HG02943 (cell line): Measurements from ENCODE around the gene CIAO3.
"Not testable (repeated sequence)": the region's sequence is repeated elsewhere in the genome, so short reads cannot be mapped to it uniquely, and the experiment has no call there.

ENCODE experiments used
- ATAC-seq: cut with Tn5 transposase; IDR thresholded peaks from one replicate; pipeline ENCODE4 v1.9.1; 2021; ENCODE audit warnings: mild to moderate bottlenecking, low read depth, moderate library complexity; ENCODE audit not compliant: unreplicated experiment

The CIAO3 gene

DNA sequence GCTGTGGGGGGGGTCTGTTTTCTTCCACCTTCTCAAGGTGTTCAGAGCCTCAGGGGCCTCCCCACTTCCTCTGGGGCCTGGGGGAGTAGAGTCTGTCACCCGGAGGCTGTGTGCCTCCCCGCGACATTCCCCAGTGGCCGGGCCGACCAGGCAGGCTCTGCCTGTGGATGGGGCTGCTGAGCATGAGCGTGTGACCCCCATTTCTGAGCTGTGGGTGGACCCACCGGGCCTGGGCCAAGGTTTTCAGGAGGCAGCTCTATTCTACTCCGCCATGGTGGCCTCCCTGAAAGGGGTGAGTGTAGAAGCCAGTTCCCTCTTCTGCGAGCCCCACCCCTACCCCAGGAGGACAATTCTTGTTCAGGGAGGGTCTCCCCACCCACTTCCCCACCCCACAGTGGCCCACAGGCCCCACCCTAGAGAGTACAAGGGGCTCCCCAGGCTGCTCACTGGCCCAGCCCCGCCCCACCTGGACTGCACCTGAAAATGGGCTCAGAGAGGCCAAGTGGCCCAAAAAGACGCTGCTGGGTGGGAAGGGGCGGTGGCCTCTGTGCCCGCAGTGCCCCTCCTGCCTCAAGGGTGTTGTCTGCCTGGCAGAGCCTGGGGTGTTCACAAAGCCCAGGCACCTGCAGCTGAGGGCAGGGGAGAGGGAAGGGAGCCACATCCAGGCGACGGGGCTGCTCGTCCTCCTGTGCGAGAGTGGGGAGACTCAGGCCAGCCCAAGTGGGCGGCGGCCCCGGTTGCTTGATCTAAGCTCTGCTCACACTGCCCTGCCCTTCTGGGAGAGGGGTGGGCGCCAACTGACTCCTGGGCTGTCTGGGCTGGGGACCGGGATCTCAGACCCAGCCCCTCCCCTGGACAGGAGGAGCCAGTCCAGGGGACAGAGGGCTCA lies 21.1 kb upstream of the CIAO3 start:
- no peak for ATAC-seq

DNA sequence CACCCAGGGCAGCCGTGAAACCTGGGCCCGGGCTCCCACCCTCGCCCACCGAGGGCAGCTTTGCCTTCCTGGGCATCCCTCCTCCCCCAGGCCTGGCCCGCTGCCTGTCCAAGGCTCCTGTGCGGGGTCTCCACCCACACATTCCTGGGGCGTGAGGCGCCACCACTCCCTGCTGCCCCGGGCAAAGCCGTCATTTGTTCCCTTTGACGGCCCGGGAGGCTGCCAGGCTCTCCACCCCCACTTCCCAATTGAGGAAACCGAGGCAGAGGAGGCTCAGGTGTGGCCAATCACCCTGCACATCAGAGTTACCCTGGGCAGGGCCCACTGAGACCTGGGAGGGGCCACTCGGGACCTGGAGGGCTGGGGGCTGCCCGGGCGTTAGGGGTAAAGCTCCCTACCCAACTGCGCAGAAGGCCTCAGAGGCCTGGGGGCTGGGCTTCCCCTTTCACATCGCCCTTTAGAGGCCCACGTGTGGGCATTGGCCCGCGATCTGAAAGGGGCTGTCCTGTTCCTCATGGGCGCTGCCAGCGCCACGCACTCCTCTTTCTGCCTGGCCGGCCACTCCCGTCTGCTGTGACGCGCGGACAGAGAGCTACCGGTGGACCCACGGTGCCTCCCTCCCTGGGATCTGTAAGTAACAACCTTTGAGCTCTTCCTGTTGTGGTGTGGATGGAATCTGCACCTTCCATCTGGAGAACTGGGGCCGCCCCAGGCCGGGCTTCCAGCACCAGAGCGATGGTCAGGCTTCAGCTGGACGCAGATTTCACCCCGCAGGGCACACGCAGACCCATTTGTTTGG lies 19.9 kb upstream of the CIAO3 start, which contains the start of gene MSLN:
MSLN (plus strand) TSS at position 190 of the 799 bp plus-strand sequence. CDS start 1,947 bp downstream, outside the sequence.
- ATAC-seq = no peak

DNA sequence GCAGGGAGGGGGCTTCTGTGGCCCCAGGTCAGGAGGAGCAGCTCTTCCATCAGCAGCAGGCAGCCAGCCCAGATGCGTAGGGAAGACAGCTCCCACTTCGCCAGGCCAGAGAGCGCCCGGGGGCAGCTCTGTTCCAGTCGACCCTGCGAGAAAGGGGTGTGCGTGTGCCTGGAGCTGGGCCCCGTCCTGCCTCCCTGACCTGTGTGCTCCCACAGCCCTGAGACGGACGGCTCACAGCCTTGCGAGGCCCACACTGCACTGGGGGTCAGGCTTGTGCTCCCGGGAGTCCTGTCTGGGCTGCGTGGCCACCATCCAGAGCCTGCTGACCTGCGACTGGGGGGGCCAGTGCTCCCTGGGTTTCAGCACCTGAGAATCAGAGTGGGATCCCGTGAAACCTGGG lies 19.3 kb upstream of the CIAO3 start:
- no peak for ATAC-seq

DNA sequence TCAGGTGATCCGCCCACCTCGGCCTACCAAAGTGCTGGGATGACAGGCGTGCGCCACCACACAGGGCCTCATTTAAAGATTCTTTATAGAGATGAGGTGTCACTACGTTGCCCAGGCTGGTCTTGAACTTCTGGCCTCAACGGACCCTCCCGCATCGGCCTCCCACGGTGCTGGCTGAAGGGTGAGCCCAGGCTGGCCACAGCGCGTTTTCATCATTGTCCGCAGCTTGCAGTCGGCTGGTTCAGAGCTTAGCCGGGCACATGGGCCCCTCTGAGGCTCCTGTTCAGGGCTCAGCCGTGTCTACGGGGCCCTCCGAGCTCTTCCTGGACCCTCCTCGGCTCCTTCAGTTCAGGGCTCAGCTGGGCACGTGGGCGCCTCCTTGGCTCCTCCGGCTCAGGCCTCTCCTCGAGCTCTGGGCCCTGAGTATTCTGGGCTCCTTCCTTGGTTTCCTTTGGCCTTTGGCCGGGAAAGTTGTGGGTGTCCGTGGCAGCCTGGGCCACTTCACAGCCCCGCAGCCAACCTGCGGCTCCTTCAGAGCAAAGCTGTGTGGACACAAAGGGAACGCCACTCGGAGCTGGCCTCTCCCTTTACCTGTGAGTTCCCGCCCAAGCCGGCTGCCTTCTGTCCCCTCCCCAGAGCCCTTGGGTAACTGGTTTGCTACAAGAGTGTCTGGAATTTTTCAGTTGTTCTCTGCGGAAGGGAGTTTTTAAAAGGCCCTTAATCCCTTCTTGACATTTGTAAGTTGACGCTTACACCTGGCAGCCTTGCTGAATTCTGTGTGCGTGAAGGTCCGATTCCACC lies 18.5 kb upstream of the CIAO3 start:
- ATAC-seq = no peak

DNA sequence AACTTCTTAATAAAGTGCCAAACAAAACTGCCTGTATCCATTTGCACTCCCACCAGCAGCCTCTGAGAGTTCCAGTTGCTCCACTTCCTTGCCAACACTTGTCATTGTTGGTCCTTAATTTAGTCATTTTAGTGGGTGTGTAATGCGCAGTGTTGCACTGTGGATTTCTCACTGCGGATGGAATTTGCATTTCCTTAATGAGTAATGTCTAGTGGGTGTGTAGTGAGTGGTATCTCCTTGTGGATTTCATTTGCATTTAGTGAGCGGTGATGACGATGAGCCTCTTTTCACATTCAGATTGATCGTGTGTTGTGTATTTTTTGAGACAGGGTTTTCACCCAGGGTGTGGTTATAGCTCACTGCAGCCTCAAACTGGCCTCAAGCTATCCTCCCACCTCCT lies 15.6 kb upstream of the CIAO3 start:
- ATAC-seq = no peak

DNA sequence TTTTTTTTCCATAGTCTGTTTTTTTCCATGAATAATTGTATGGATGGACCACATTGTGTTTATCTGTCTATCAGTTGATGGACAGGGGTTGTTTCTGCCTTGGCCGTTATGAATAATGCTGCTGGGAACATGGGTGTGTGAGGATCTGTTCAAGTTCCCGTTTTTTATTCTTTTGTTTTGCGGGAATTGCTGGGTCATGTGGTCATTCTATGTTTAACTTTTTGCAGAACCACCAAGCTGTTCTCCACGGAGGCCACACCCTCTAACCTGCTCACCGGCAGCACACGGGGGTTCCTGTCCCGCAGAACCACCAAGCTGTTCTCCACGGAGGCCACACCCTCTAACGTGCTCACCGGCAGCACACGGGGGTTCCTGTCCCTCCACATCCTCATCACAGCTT lies 13.9 kb upstream of the CIAO3 start:
- no peak for ATAC-seq

DNA sequence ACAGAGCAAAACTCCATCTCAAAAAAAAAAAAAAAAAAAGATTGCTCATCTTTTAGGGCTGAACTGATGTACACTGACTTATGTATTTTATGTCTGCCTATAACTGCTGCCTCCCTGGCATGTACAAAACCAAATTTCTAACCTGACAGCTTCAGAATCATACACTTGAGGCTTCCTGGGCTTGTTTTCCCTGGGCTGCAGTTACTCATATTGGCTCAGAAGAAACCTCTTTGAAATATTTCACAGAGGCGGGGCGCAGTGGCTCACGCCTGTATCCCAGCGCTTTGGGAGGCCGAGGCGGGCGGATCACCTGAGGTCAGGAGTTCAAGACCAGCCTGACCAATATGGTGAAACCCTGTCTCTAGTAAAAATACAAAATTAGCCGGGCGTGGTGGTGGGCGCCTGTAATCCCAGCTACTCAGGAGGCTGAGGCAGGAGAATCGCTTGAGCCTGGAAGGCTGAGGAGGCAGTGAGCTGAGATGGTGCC lies 13.4 kb upstream of the CIAO3 start:
- not testable (repeated sequence) for ATAC-seq

DNA sequence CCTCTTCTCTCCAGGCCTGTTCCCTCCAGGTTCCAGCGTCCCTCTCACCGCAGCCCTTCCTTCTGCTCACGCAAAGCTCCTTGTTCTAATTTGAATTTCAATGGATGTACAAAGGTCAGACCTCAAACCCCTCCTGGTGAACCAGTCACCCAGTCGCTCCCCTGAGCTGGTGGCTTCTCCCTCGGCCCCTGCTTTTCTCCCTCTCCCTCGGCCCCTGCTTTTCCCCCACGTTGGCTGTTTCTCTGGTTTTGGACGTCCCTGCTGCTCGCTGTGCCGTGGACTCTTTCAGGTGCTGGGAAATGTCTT lies 11.2 kb upstream of the CIAO3 start:
- no peak for ATAC-seq

DNA sequence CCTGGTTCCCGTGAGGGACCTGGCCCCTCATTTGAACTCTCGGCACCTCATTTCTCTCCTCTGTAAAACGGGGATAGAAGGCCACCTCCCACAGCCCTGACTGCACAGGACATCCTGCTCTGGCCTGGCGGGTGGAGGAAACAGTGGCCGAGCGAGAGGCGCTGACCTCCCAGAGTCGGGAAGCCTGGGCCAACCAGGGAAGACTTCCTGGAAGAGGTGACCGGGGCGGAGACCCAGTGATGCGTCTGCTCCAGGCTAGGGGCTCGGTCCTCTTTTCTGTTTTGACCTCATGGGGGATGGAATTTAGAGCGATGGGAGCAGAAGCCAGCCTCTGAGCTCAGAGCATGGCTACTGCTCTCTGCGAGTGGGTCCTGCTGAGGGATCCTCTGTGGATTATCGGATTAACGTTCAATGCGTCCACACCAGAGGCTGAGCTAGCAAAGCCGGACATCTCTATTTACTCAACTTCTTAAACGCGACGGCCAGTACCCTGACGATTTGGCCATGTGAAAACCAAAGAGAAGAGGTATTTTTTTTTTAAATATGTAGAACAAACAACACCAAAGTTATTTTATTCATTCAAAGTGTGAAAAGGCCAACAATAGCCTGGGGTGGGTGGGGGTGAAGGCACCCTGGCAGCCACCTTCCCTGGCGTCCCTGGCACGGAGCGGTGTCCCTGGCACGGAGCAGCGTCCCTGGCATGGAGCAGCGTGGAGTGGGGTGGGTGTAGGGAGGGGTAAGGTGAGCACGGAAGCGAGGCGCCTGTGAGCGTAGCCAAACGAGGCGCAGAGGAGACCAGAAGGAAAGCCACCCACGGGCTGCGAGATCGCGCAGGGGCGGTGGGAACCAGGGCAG lies 10.6 kb upstream of the CIAO3 start:
- no peak for ATAC-seq

DNA sequence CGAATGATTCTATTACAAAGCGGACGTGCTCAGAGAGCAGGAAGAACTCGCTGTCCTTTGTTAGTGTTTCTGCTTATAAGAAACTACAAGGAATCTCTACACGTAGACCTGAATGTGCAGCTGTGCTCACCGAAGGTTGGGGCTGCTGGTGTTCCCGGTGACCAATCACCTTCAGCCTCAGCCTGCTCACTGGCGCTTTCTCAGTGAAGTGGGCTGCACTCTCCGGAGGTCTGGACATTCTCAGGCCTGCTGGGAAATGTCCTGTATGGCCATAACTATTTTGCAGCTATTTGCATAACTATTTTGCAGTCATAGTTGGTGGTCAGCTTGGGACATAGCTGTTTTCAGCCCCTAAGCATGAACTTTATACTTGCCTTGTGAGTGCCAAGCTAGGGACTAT lies 9.7 kb upstream of the CIAO3 start:
- no peak for ATAC-seq

DNA sequence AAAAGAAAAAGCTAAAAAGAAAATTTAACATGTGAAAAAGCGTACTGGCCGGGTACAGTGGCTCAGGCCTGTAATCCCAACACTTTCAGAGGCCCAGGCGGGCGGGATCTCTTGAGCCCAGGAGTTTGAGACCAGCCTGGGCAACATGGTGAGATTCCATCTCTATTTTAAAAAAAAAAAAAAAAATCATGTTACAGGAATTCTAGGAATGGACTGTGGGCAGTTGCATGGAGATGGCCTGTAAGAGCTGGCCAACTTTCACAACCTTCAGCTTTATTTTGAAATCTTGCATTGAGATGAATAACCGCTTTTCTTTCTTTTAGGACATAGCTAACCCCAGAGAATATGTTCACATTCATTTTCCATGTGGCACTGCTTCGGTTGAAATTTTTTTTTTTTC lies 8.2 kb upstream of the CIAO3 start:
- no peak for ATAC-seq

DNA sequence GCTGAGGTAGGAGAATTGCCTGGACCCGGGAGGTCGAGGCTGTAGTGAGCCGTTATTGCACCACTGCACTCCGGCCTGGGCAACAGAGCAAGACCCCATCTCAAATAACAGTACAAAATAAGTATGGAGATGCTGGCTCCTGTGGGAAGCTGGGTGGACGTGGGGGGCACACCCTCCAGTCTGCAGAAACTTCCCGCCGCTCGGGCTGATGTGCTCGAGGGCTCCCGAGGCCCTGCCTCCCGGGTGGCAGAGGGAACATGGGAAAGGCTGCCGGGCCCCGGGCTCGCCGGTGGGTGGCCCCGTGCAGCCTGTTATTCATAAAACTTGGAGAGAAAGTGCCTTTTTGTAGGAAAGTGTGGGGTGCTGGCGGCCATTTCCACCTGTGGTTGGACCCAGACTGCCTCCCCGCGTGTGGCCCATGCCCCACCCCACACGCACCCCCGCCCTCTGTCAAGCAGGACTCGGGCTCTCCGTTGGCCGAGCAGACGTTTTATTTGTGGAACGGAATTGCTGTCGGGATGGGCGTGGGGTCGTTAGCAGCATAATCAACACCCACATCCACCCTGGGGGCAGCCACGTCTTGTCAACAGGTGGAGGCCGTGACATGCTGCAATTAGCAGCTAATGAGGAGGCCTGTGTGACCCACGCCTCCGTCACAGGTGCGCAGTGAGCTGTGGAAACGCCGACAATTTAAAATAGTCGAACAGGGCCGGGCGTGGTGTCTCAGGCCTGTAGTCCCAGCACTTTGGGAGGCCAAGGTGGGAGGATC lies 7.4 kb upstream of the CIAO3 start:
- no peak for ATAC-seq

DNA sequence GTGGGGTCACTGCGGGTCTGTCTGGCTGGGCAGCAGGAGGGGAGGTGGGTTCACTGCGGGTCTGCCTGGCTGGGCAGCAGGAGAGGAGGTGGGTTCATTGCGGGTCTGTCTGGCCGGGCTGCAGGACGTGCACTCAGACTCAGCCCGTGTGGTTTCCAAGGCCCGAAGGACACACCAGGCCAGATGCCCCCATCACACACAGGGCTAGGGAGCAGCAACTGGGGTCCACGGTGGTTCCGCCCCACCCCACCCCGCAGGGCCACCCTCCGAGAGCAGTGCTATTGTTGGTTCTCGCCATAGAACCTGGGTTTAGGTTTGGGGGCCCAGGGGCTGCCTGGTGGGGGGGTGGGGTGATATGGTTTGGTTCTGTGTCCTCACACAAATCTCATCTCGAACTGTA lies 5.8 kb upstream of the CIAO3 start:
- ATAC-seq = no peak

DNA sequence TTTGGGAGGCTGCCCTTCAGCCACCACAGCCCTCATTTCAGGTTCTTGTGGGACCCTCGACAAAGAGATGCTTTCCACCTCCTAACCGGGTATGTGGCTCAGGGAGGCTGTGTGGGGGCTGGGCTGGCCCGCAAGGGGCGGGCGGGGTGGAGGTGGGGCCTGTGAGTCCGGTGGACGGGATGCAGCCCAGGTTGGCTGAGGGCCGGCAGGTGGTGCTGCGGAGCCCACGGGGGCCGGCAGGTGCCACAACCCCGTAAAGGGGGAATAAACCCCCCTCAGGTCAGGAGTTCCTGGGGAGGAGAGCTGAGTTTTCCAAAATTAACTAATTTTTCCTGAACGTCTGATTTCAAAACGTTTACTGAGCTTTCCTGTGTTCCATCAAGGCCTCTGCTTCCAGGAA lies 4.9 kb upstream of the CIAO3 start:
- ATAC-seq = no peak

DNA sequence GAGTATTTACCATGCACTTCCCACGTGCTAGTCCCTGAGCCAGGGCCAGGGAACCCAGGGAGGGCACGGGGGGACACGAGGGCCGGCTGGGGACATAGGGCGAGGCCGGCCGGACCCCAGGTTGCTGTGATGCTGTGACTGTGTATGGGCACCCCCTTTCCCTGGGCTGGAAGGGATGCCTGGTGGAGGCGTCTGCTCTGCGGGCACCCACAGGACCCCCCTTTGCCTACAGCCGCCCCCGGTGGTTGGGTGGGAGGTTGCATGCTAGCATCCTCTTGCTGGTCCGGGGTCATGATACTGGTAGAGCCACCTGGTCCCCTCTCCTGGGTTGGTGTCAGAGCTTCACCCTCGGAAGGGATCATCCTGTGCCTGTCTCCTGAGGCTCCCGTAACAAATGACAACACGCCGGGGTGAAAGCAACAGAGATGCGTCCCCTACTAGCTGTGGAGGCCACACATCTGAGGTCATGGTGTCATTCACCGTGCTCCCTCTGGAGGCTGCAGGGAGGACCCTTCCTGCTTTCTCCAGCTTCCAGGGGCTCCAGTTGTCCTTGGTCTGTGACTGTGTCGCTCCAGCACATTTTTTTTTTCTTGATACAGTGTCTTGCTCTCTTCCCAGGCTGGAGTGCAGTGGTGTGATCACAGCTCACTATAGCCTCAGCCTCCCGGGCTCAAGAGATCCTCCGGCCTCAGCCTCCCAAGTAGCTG lies 3.1 kb upstream of the CIAO3 start:
- ATAC-seq = no peak

DNA sequence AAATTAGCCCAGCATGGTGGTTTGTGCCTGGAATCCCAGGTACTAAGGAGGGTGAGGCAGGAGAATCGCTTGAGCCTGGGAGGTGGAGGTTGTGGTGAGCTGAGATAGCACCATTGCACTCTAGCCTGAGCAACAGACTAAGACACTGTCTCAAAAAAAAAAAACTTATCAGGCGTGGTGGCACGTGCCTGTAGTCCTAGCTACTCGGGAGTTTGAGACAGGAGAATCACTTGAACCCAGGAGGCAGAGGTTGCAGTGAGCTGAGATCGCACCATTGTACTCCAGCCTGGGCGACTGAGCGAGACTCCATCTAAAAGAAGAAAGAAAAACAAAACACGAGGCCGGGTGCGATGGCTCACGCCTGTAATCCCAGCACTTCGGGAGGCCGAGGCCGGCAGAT lies 2.1 kb upstream of the CIAO3 start:
- not testable (repeated sequence) for ATAC-seq

DNA sequence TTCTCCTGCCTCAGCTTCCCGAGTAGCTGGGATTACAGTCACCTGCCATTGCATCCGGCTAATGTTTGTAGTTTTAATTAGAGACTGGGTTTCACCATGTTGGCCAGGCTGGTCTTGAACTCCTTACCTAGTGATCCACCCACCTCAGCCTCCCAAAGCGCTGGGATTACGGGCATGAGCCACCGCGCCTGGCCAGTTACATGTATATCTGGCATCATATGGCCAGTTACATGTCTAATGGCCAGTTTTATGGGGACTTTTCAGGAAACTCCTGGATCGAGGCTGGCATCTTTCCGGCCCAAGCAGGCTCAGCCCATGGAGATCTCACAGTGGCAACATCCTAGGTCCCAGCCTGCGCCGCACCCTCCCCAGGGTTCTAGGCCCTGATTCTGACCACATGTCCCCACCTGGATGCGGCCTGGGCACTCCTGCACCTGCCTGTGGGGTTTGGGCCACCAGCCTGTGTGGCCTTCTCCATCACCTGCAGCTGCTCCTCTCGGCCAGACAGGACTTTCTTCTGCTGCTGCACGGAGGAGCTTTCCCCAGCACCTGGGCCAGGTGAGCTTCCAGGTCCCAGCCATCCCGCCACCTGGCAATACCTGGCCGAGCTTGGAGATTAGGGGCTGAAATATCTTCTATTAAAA lies 1.3 kb upstream of the CIAO3 start:
- no peak for ATAC-seq

DNA sequence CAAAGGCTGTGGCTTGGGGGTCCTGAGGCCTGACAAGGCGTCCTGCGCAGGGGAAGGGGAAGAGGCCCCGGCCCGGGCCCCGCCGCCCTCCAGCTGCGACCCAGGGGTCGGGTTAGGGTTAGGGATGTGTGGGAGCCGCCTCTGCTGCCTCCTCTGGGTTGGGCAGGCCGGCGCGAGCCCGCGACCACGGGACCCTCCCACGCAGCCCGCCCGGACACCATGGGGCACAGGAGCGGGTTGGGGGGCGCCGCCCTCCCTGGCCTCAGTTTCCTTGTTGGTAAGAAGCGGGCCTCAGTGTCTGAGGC lies 386 bp downstream of the CIAO3 start:
- no peak for ATAC-seq
